Measurements from ENCODE around the gene CCND3. TPM values are rescaled to one million over a fixed set of nuclear protein-coding genes. Genes with fewer than 3 reads are reported as not detected.

Gene CCND3
- total and polyA plus RNA-seq, 2 donors from 2014 or later: 42.1 to 139 TPM

- DNase-seq (peak in 1 of 5 donors; percentile 10), FAIRE-seq (no peak)
- peak; percentile 21 for TF ChIP-seq CTCF (IDR thresholded peaks at IDR 0.05; ENCODE audit: borderline replicate concordance, extremely low read depth, insufficient read depth)
- Histone ChIP-seq H3K9ac (ENCODE audit: low read length in 3 of 3) (no peak overlapping the region), H3K27ac (ENCODE audit: low read depth in 2 of 2, low read length in 2 of 2) (no peak overlapping the region), H3K27me3 (ENCODE audit: control insufficient read depth, insufficient read depth, low read length) (no peaks in the 10 kb centered on the region), H3K4me1 (ENCODE audit: control insufficient read depth in 2 of 3, insufficient read depth in 2 of 3, low read depth in 1 of 3, low read length in 3 of 3) (no peaks in the 10 kb centered on the region), H3K9me3 (ENCODE audit: control insufficient read depth in 2 of 3, insufficient read depth in 1 of 3, low read length in 3 of 3) (no peaks in the 10 kb centered on the region), H3K36me3 (ENCODE audit: control insufficient read depth in 2 of 3, insufficient read depth in 3 of 3, low read length in 3 of 3) (peaks cover 9 to 24% (median 18%) of the 10 kb centered on the region in 3 donors), H3K4me3 (ENCODE audit: low read length in 3 of 3) (no peak overlapping the region)
- intact Hi-C loops (cut with DNase I): no loop called here
Measured at GRCh38 chr6:41901882-41902519, 39.6 kb downstream of the CCND3 start.

- intact Hi-C loops (cut with DNase I): no loop called here
- FAIRE-seq: no peak
Measured at GRCh38 chr6:41900861-41901260, 40.7 kb downstream of the CCND3 start.

GRCh38 chr6:41896281-41896680 lies 45.3 kb downstream of the CCND3 start:
- TF ChIP-seq CTCF (IDR thresholded peaks at IDR 0.05; ENCODE audit: borderline replicate concordance, extremely low read depth, insufficient read depth): no peak
- H3K4me1 ChIP-seq (ENCODE audit: control insufficient read depth in 2 of 3, insufficient read depth in 2 of 3, low read depth in 1 of 3, low read length in 3 of 3): peaks cover 3 to 13% (median 4%) of the 10 kb centered on the region in 3 donors
- peak overlapping the region in 2 of 3 donors; percentile 49 to 66 for H3K9ac ChIP-seq (ENCODE audit: low read length in 3 of 3)
- H3K27me3 ChIP-seq (ENCODE audit: control insufficient read depth, insufficient read depth, low read length): no peaks in the 10 kb centered on the region
- no peaks in the 10 kb centered on the region for H3K9me3 ChIP-seq (ENCODE audit: control insufficient read depth in 2 of 3, insufficient read depth in 1 of 3, low read length in 3 of 3)
- DNase-seq (peak in 1 of 5 donors; percentile 2), FAIRE-seq (no peak)
- intact Hi-C loops (cut with DNase I): no loop called here
- peak overlapping the region; percentile 75 to 79 (median 76) for H3K4me3 ChIP-seq (ENCODE audit: low read length in 3 of 3)
- H3K36me3 ChIP-seq (ENCODE audit: control insufficient read depth in 2 of 3, insufficient read depth in 3 of 3, low read length in 3 of 3): peaks cover 0 to 3% (median 2%) of the 10 kb centered on the region in 3 donors
- H3K27ac ChIP-seq (ENCODE audit: low read depth in 2 of 2, low read length in 2 of 2): no peak overlapping the region

More at GRCh38 chr6:41900861-41901260, 40.7 kb downstream of the CCND3 start:
- no peaks in the 10 kb centered on the region for H3K27me3 ChIP-seq (ENCODE audit: control insufficient read depth, insufficient read depth, low read length)
- H3K4me3 ChIP-seq (ENCODE audit: low read length in 3 of 3): no peak overlapping the region
- no peak for TF ChIP-seq CTCF (IDR thresholded peaks at IDR 0.05; ENCODE audit: borderline replicate concordance, extremely low read depth, insufficient read depth)
- no peaks in the 10 kb centered on the region for H3K9me3 ChIP-seq (ENCODE audit: control insufficient read depth in 2 of 3, insufficient read depth in 1 of 3, low read length in 3 of 3)
- H3K27ac ChIP-seq (ENCODE audit: low read depth in 2 of 2, low read length in 2 of 2): no peak overlapping the region
- H3K9ac ChIP-seq (ENCODE audit: low read length in 3 of 3): no peak overlapping the region
- H3K4me1 ChIP-seq (ENCODE audit: control insufficient read depth in 2 of 3, insufficient read depth in 2 of 3, low read depth in 1 of 3, low read length in 3 of 3): peaks cover 3 to 5% (median 4%) of the 10 kb centered on the region in 3 donors
- peaks cover 3 to 12% (median 9%) of the 10 kb centered on the region in 3 donors for H3K36me3 ChIP-seq (ENCODE audit: control insufficient read depth in 2 of 3, insufficient read depth in 3 of 3, low read length in 3 of 3)
- no peak for DNase-seq
